ENCODE results near the gene NEUROD1.

NEUROD1 gene

DNA sequence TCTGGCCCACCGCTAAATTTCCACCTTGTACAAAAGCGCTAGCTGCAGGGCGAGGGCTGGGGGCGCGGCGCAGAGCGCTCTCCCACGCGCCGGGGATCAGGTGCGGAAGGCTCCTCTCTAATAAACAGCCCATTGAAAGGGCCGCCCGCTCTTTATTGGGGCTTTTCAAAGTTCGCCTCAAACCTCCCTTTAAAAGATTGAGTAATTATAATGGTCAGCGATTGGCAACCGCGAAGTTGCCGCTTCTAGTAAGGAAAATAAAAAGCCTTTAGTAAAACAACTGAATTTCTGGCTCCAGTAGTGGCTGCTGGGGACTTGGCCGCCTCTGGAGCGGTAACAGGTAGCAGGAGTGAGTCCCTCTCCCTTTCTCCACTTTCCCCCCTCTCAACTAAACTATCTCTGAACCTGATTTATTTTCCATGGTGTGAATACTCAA is 755 bp downstream of the NEUROD1 start:
- DNase-seq: no peak

DNA sequence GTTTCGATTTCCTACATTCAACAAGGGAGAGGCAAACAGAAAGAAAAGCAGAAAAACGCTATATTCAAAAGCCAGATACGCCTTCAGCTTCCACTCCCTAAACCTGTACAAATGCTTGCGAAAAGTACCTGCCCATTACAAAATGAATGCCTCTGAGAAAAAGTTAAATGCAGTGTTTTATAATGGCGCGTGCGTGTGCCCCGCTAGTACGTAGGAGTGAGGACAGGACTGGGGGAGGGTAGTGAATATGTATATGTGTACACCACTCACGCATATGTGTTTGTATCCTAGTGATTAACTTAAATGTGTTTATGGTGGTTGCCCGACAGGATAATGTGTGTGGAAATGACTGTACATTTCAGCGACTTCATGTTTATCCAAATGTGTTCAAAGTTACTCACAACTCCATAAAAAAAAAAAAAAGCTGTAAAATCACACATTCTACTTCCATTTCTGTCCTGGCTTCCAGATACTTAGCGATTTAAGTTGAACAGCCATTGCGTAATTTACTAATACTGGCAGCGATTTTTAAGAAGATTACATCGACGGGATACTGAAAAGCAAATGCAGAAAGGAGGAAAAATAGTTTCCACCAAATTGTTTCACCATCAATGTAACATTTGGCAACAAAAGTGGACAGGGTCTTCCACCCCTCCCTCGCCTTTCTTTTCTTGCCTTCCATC is 1.3 kb downstream of the NEUROD1 start:
- DNase-seq: peak; percentile 65

DNA sequence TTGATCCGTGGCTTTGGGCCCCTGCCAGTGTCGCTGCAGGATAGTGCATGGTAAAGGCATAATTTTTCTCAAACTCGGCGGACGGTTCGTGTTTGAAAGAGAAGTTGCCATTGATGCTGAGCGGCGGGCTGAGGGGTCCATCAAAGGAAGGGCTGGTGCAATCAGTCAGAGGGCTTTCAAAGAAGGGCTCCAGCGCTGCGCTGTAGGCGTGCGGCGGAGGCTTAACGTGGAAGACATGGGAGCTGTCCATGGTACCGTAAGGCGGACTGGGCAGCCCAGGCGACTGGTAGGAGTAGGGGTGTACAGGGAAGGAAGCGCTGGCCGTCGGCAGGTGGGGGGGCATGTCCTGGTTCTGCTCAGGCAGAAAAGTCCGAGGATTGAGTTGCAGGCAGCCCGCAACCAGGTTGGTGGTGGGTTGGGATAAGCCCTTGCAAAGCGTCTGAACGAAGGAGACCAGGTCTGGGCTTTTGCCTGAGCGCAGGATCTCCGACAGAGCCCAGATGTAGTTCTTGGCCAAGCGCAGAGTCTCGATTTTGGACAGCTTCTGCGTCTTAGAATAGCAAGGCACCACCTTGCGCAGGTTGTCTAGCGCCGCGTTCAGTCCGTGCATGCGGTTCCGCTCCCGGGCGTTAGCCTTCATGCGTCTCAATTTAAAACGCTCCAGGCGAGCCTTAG is 2.3 kb downstream of the NEUROD1 start:
- DNase-seq: peak; percentile 86

DNA sequence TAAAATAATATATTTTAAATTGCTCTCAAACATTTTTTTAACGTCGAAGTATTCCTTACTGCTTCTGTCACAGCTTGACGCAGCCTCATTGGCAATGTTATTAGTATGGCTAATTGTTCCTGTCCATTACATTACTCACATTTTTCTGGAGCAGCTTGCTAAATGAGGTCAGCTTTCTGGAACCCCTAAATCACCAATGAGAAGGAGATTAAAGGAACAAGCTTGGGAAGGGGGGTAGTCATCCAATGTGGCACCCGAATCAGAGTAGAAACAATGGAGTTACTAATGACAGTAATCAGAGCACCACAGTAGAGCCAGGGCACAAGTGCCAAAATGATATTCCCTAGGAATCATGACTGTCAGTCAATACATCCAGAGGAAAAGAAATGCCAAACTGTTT is 5.1 kb downstream of the NEUROD1 start:
- DNase-seq: peak; percentile 66

DNA sequence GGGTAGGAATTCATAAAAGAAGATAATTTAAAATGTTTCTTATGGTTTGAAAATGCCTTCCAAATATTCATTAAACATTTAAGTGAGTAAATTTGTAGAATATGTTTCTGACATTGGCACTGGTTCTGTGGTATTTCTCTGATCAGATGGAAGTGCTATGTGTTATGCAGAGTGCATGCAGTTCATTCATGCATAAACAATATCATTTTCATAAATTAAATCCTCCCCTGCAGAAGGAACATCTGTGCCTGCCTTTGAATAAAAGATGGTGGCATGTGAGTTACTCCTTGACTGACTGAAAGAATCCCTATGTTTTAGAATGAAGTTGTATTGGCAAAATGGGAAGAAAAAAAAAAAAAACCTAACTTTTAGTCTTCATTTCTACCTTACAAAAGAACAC is 5.9 kb downstream of the NEUROD1 start:
- DNase-seq: peak; percentile 81

DNA sequence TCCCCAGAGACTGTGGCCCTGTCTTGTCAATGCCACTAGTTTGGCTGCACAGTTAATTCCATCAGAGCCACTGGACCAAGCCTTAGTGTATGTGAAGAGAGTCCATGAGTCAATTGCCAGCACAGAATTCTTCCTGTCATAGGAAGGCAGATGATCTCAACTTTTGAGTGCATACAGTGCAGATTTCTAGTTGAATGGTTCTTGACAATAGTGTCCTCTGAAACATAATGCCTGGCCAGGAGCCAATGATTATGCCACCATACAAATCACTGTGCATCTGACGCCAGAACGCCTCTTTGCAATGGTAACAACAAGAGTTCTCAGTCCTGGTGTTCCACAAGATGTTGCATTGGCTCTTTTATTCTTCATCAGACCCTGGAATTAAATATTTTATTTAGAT is 7.1 kb downstream of the NEUROD1 start:
- DNase-seq: peak; percentile 96

DNA sequence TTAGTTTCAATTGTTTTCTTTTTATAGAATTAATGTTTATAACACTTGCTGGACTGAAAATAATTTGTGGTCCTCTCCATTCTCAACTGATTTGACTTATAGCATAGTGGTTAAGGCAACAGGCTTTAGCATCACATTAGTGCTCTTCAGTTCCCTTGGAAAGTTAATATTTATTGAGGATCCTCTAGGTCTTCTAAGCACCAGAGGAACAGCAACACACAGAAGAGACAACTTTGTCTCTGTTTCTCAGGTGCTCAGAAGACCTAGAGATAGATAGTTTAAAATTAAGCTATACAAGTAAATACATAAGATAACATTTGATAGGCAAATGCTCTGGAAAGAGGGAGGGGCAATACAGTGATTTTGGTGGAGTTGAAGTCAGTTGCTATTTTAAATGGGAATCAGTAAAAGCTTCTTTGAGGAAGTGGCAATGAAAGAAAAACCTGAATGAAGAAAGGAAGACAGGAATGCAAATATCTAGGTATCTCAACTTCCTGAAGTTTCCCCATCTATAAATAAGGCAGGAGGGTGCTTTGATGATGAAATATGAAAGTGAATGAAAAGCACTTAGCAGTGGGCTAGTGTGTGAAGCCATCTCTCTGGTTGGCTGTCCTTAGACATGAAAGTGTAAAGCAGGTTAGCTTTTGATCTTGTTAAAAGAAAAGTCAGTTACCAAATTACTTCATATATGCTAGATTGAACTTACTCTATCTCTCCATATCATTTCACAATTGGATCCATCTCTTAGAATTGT is 7.9 kb downstream of the NEUROD1 start:
- DNase-seq: no peak

DNA sequence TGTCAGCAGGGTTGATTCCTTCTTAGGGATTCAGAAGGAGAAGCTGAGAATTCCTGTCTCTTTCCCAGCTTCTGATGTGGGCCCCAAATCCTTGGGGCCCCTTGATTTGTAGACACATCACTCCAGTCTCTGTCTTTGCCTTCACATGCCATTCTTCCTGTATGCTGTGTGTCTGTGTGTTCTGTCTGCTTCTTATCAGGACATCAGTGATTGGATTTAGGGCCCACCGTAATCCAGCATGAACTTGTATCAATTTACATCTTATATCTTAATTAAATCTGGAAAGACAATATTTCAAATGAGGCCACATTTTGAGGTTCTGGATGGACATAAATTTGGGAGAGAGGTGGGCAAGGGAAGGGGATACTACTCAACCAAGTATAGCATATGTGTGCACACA is 9.7 kb downstream of the NEUROD1 start:
- no peak for DNase-seq

DNA sequence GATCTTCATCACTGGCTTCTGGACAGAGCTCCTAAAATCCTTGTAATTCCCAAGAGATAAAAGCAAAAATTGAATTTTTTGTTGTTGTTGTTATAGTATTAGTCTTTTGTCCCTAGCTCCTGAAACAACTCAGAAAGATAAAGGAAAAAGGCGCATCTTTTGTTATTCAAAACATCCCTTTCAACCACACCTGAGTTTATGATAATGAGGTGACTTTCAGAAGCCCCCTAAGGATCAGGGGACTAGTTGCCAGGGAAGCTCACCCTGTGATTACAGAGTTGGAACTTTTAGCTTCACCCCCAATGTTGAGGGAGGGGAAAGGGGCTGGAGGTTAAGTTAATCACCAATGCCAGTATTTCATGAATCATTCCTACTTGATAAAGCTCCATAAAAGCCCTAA is 13.1 kb downstream of the NEUROD1 start:
- no peak for DNase-seq

DNA sequence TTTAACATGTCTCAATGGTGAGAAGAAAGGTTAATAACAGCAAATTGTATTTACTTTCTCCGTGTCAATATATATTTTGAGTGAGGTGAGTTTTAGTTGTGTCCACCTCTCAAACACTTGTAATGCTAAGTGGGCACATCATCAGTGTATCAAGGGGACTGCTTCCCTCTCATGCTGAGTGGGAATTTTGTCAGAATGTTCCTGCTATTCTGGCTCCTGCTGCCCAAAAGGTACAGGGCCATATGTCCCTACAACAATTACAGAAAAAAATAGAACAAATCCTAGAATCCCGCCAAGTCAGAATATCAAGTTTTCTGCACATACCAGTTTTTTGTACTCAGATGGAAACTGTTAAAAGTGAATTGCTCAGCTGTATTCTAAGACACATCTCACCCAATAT is 18.0 kb downstream of the NEUROD1 start:
- DNase-seq: no peak

DNA sequence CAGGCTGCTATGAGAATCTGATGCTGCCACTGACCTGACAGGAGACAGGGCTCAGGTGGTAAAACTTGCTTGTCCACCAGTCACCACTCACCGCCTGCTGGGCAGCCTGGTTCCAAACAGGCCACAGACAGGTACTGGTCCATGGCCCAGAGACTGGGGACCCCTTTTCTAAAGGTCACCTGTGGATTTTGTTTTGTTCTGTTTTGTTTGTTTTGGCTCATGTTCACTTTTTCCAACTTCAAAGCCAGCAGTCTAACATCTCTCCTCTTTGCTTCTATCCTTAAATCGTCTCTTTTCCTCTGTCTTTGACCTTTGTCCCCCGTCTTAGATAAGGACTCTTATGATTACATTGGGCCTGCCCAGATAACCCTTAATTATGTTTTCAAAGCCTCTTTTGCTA is 20.1 kb downstream of the NEUROD1 start:
- DNase-seq: no peak

DNA sequence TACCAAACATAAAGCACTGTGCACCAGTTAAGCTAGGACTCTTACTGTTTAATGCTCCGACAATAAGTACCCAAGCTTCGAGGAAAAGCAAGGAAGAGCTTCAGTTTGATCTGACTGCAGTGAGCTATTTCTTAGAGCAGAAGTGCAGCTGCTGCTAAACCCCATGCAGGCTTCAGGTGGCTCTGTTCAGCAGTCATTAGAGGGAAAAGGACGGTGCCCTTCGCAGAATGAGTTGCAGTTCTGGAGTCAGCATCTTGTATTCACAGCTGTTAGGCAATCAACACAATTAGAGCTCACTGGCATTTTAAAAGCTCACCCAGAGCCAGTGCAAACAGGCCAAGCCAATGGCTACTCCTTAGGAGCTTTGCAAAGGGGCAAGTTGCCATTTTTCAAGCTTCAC is 21.9 kb downstream of the NEUROD1 start:
- peak; percentile 78 for DNase-seq

DNA sequence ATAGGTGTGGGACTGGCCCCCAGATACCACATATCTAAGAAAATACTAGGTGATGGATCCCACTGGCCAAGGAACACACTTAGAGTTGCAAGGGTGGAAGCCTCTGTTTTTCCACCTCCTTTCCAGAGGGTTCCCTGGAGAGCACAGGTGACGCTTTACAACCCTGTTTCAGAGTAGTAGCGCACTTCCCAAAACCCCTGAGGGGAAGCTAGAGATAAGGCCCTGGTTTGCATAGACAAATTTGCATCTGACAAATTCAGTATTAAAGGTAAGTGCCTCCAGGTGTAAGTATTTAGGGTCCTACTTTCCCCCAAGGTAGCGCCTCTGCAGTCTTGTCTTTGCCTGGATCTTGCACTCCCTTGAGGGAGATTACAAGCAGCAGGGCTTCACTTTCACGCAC is 22.9 kb downstream of the NEUROD1 start:
- no peak for DNase-seq

DNA sequence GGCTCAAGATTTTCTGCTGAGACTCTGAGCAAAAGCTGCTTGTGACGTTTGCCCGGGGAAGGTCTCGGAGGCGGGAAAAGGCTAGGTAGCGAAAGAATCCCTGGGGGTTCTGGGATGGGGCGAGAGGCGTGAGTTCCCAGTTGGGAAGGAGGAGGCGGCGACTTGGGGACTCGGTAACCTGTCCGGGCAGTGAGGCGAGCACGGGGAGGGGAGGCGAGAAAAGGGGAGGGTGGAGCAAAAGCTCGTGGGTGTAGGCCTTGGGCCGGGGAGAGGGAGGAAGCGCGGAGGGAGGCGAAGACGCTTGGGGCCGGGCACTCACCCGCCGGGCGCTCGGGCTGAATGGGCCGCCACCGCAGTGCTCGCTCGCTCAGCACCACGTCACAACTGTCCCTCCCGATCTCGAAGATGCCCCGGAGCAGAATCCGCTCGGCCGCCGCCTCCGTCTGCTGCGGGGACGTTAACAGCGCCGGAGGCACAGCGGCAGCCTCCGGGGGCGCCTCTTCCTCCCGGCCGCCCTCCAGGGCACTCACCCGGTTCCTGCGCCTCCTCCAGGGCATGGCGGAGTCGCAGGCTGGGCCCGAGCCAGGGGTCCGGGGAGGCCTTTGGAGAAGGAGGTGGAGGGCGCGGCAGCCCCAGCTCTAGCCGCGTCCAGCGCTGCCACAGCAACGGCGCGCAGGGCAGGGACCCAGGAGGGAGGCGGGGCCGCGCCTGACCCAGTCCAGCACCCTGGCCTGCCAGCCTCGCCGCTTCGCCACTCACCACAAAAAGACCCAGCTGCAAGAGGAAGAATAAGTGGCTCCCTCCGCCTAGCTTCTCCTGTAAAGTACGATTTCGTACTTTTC is 23.6 kb downstream of the NEUROD1 start, which contains the start of gene CERKL:
Gene CERKL (minus strand): TSS at position 656 of the 842 bp plus-strand sequence. CDS start 99 bp downstream, at position 557.
- DNase-seq: peak; percentile 81

DNA sequence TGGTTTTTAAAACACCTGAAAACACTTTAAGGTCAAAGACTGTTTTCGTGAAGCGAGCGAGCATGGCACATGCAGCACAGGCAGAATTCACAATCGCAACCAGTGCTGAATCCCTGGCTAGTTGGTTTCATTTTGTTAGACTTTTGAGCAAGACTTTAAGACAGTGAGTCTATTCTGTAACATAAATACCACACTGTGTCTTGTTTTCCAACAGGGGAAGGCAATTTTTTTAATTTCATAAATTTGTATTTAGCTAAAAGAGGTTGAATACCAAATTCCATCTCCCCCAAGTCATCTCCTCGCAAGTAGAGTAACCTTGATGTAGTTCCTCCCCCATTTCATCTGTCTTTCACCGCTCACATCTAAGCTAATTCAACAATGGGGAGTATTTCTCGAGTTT is 24.8 kb downstream of the NEUROD1 start:
- no peak for DNase-seq

DNA sequence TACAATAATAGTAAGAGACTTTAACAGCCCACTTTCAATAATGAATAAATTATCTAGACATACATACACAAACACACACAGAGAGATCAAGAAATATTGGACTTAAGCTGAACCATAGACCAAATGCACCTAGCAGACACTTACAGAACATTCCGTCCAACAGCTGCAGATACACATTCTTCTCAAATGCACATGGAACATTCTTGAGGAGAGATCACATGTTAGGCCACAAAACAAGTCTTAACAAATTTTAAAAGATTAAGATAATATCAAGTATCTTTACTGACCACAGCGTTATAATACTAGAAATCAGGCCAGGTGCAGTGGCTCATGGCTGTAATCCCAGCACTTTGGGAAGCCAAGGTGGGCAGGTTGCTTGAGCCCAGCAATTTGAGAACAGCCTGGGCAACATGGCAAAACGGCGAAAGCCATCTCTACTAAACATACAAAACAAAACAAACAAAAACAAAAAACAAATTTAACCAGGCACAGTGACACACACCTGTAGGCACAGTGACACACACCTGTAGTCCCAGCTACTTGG is 30.8 kb downstream of the NEUROD1 start:
- DNase-seq: no peak

DNA sequence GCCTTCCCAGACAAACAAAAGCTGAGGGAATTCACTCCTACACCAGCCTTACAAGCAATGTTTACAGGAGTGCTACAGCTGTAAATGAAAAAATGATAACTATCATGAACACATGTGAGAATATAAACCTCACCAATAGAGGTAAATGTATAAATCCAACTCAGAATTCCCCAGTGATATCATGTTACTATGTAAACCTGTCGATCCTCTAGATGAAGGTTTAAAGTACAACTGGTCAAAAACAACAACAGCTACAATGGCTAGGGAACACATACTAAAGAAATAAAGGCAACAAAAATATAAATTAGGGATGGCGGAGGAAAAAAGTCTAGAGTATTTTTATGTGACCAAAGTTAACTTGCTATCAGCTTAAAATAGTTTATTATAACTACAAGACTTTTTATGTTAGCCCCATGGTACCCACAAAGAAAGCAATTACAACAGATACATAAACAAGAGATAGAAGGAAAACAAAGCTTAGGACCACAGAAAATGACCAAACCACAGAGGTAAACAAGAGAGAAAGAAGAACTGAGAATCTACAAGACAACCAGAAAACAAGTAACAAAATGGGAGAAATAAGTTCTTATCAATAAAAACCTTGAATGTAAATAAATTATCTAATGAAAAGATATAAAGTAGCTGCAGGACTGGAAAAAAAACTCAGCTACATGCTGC is 31.7 kb downstream of the NEUROD1 start:
- DNase-seq: no peak

DNA sequence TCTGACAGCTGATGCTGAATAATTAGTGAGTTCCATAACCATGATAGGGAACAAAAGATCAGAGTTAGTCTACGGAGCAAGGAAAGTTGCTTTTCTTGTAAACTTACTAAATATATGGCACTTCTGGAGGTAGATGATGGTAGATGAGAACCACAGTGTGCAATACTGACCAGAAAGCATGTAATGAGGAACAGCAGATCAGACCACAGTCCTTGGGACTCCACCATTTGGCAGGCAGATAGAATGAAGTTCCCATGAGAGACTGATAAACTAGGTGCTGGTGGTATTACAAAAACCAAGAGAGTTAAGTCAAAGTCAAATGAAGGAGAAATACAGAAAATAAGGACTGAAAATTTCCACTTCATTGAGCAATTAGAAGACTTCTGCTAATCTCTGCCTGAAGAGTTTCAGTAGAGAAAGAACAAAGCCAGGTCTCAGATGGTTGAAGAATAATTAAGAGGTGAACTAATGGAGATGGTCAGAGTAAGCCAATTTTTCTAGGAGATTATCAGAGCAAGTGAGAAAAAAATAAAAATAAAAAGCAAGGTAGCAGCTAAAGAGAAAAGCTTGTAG is 33.8 kb downstream of the NEUROD1 start:
- DNase-seq: no peak

DNA sequence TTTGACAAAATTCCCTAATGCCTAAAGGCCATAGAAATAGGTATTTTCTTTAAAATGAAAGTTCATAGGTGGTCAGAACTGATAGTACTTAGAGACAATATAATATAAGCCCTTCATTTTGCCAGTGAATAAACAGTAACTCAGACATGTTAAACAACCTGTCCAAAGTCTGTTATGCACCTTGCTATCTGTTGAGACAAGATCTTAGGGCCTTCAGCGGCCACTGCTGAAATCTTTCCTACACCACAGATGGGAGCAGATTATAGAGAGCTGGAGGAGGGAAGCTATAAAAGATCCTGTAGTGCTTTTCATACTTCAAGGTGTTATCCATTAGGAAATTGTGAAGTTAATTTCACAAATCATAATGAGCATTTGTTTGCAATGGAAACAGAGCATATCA is 37.2 kb downstream of the NEUROD1 start:
- DNase-seq: no peak

DNA sequence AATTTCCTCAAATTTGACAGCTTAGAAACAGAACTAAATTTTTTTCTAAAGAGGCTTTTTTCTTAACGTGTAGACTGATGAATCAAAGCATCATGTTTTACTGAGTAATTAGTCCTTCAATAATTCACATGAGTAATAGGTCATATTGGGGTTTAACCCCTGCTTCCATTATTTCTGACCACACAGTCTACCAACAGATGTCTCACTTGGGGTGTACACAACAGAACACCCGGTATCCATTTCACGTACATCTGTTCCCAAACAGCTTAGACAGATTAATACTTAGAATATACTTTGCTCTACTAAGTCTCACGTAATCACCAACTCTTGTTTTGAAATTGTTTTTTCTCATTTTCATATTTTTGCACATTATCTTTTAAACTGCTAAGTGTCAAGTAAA is 38.2 kb downstream of the NEUROD1 start:
- no peak for DNase-seq

DNA sequence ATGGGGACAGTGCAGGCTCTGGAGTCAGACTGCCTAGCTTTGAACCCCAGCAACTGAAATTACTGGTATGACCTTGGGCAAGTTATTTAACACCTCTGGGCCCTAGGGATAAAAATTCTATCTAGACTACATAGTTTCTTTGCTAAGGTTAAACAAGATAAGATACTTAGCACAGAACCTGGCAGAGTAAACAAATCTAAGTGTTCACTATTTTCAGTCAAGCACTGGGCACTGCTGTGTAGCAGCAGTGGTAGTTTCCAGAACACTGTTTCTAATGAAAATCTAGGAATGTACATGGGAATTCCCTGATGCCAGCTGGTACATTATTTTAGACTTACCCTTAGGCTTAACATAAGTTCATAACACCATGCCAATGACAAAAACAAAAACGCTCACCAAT is 40.6 kb downstream of the NEUROD1 start:
- no peak for DNase-seq
